K562 (cell line): ENCODE results near the gene MTOR. TPM values are rescaled to one million over a fixed set of nuclear protein-coding genes. Genes with fewer than 3 reads are reported as not detected.

Experiments
- BRD4 ChIP-seq: fragments of 200-600 bp; sonication (generic); IDR thresholded peaks from 2 replicates; pipeline ENCODE4 v1.6.1; 2017; ENCODE audit warnings: inconsistent platforms
- E2F1 ChIP-seq: sonication (generic); formaldehyde crosslinking; IDR thresholded peaks from 2 replicates; pipeline ENCODE4 v1.8.1; 2023; ENCODE audit warnings: mild to moderate bottlenecking, missing genetic modification reagents, moderate library complexity
- GTF2F1 ChIP-seq: IDR thresholded peaks from 2 replicates; pipeline ENCODE4 v1.6.1; 2011; ENCODE audit warnings: low read depth, low read length, improper control_type of control experiment
- HCFC1 ChIP-seq: IDR thresholded peaks from 2 replicates; pipeline ENCODE4 v1.6.1; 2012; ENCODE audit warnings: low read depth, low read length, improper control_type of control experiment
- MAZ ChIP-seq, 2 experiments: fragments of 450-650 bp in 1 of 2; sonication (generic) in 1 of 2; formaldehyde crosslinking; IDR thresholded peaks in 1 of 2; conservative IDR thresholded peaks in 1 of 2; 2 replicates each; pipeline versions ENCODE4 v1.4.0 to v1.5.0; 2020; ENCODE audit warnings: mild to moderate bottlenecking in 1 of 2, missing genetic modification reagents in 1 of 2
- NRF1 ChIP-seq, 2 experiments: fragments of 450-650 bp; IDR thresholded peaks in 1 of 2; conservative IDR thresholded peaks in 1 of 2; 2 replicates each; pipeline ENCODE4 v1.6.1; 2014; ENCODE audit warnings: mild to moderate bottlenecking in 2 of 2
- SAFB ChIP-seq: fragments of 200-400 bp; formaldehyde crosslinking; IDR thresholded peaks from 2 replicates; pipeline ENCODE4 v1.6.1; 2017; ENCODE audit warnings: low read depth, low read length, borderline replicate concordance
- SMAD3 ChIP-seq: fragments of 450-650 bp; formaldehyde crosslinking; conservative IDR thresholded peaks from 2 replicates; pipeline ENCODE4 v1.4.0; 2020; ENCODE audit warnings: mild to moderate bottlenecking
- SRSF3 ChIP-seq: fragments of 200-400 bp; formaldehyde crosslinking; IDR thresholded peaks from 2 replicates; pipeline ENCODE4 v1.6.1; 2016; ENCODE audit warnings: mild to moderate bottlenecking, low read length, moderate library complexity; ENCODE audit not compliant: insufficient read depth
- STAT5A ChIP-seq: IDR thresholded peaks from 2 replicates; pipeline ENCODE4 v1.6.1; 2012; ENCODE audit warnings: low read length, inconsistent platforms, borderline replicate concordance
- STAT5B ChIP-seq: fragments of 250-450 bp; sonication (Bioruptor Pico); IDR thresholded peaks from 2 replicates; pipeline ENCODE4 v1.8.0; 2021; ENCODE audit warnings: mild to moderate bottlenecking, inconsistent platforms
- TCFL5 ChIP-seq: fragments of 250-450 bp; sonication (Bioruptor Pico); conservative IDR thresholded peaks from 2 replicates; pipeline ENCODE4 v1.6.1; 2021; ENCODE audit warnings: mild to moderate bottlenecking, moderate library complexity, matching md5 sums
- TRIM28 ChIP-seq: fragments of 450-650 bp; IDR thresholded peaks from 2 replicates; pipeline ENCODE4 v1.6.1; 2017
- ZFX ChIP-seq: sonication (generic); formaldehyde crosslinking; IDR thresholded peaks from 2 replicates; pipeline ENCODE4 v1.8.0; 2022; ENCODE audit warnings: mild to moderate bottlenecking, missing genetic modification reagents, moderate library complexity
- ZNF3 ChIP-seq: fragments of 250-450 bp; sonication (Bioruptor Pico); IDR thresholded peaks from 2 replicates; pipeline ENCODE4 v1.5.0; 2021; ENCODE audit warnings: mild to moderate bottlenecking, moderate library complexity
- ZNF586 ChIP-seq: fragments of 450-650 bp; formaldehyde crosslinking; conservative IDR thresholded peaks from 2 replicates; pipeline ENCODE4 v1.4.0; 2020; ENCODE audit warnings: mild to moderate bottlenecking, moderate library complexity
- polyA plus RNA-seq, 8 experiments: library from polyadenylated mRNA; depleted of rRNA in 4 of 8; stranded (reverse) in 5 of 8; unstranded in 3 of 8; fragments of >200 nt; fragmentation: Nextera tagmentation in 2 of 8; fragmentation: Illumina TruSeq in 1 of 8; extraction: Ambion mirVana in 2 of 8; extraction: Trizol in 1 of 8; gene quantifications; 2 replicates each; pipeline versions ENCODE4 v1.2.1 to v1.2.3, GENCODE V29; 2011 to 2014; ENCODE audit warnings: inconsistent platforms in 1 of 8, missing spikeins in 1 of 8
- total RNA-seq, 7 experiments: library from RNA; depleted of rRNA in 6 of 7; stranded (reverse); fragments of >200 nt in 6 of 7; fragmentation: Illumina TruSeq in 2 of 7; extraction: Trizol in 2 of 7; gene quantifications; 2 replicates each; pipeline versions ENCODE4 v1.2.1 to v1.2.3, GENCODE V29; 2011 to 2021; ENCODE audit warnings: low replicate concordance in 1 of 7
- TF ChIP-seq, protein P1 (sequence below): conservative IDR thresholded peaks from 2 replicates; pipeline ENCODE4 v1.6.1; 2011; ENCODE audit warnings: low read depth, mild to moderate bottlenecking, low read length; ENCODE audit not compliant: control insufficient read depth
- TF ChIP-seq, protein P2 (sequence below), 3 experiments: fragments of 200-800 bp in 1 of 3; fragments of 250-450 bp in 1 of 3; fragments of 450-650 bp in 1 of 3; sonication (Bioruptor Pico) in 1 of 3; sonication (Bioruptor generic) in 1 of 3; formaldehyde crosslinking in 1 of 3; IDR thresholded peaks; 2 replicates each; pipeline versions ENCODE4 v1.6.1 to v1.8.0; 2016 to 2022; ENCODE audit warnings: mild to moderate bottlenecking in 2 of 3, missing genetic modification characterization in 2 of 3, missing compliant biosample characterization in 1 of 3, moderate library complexity in 1 of 3
- TF ChIP-seq, protein P3 (sequence below): sonication (generic); formaldehyde crosslinking; IDR thresholded peaks from 2 replicates; pipeline ENCODE4 v1.8.1; 2023; ENCODE audit warnings: mild to moderate bottlenecking, missing genetic modification reagents
- TF ChIP-seq, protein P4 (sequence below): fragments of 250-450 bp; sonication (Bioruptor Pico); IDR thresholded peaks from 2 replicates; pipeline ENCODE4 v1.6.1; 2021; ENCODE audit warnings: mild to moderate bottlenecking

MTOR gene
- total and polyA plus RNA-seq, 9 of the 15 experiments (the other 6 are each of a cell fraction or from before 2014, with no cell fraction given): 11.4 to 71.4 (median 52.2) TPM

GRCh38 chr1:11273595-11274234 is 11.4 kb upstream of the MTOR start (continued):
- no peak for TF ChIP-seq E2F1 (CRISPR knock-in tag)
- no peak for TF ChIP-seq MAZ (CRISPR knock-in tag; conservative IDR thresholded peaks at IDR 0.05 in 1 of 2, IDR thresholded peaks at IDR 0.05 in 1 of 2)
- TF ChIP-seq, protein P1, sequence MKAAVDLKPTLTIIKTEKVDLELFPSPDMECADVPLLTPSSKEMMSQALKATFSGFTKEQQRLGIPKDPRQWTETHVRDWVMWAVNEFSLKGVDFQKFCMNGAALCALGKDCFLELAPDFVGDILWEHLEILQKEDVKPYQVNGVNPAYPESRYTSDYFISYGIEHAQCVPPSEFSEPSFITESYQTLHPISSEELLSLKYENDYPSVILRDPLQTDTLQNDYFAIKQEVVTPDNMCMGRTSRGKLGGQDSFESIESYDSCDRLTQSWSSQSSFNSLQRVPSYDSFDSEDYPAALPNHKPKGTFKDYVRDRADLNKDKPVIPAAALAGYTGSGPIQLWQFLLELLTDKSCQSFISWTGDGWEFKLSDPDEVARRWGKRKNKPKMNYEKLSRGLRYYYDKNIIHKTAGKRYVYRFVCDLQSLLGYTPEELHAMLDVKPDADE: 0 out of 2 replicates have a peak, but pooled peaks have one; percentile 32
- TF ChIP-seq NRF1 (conservative IDR thresholded peaks at IDR 0.05 in 1 of 2, IDR thresholded peaks at IDR 0.05 in 1 of 2): no peak
- no peak for TF ChIP-seq SRSF3
- TF ChIP-seq TCFL5 (CRISPR knock-in tag): no peak
- no peak for TF ChIP-seq HCFC1
- TF ChIP-seq ZFX (CRISPR knock-in tag): no peak
- no peak for TF ChIP-seq ZNF3
- TF ChIP-seq, protein P2, sequence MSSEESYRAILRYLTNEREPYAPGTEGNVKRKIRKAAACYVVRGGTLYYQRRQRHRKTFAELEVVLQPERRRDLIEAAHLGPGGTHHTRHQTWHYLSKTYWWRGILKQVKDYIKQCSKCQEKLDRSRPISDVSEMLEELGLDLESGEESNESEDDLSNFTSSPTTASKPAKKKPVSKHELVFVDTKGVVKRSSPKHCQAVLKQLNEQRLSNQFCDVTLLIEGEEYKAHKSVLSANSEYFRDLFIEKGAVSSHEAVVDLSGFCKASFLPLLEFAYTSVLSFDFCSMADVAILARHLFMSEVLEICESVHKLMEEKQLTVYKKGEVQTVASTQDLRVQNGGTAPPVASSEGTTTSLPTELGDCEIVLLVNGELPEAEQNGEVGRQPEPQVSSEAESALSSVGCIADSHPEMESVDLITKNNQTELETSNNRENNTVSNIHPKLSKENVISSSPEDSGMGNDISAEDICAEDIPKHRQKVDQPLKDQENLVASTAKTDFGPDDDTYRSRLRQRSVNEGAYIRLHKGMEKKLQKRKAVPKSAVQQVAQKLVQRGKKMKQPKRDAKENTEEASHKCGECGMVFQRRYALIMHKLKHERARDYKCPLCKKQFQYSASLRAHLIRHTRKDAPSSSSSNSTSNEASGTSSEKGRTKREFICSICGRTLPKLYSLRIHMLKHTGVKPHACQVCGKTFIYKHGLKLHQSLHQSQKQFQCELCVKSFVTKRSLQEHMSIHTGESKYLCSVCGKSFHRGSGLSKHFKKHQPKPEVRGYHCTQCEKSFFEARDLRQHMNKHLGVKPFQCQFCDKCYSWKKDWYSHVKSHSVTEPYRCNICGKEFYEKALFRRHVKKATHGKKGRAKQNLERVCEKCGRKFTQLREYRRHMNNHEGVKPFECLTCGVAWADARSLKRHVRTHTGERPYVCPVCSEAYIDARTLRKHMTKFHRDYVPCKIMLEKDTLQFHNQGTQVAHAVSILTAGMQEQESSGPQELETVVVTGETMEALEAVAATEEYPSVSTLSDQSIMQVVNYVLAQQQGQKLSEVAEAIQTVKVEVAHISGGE (CRISPR knock-in tag; IDR thresholded peaks at IDR 0.05): 0 out of 6 replicates have a peak, but pooled peaks of 1 of the 3 experiments have one; percentile 2
- TF ChIP-seq SMAD3 (CRISPR knock-in tag): no peak
- no peak for TF ChIP-seq STAT5B
- no peak for TF ChIP-seq TRIM28
- TF ChIP-seq GTF2F1: no peak
- no peak for TF ChIP-seq STAT5A
- TF ChIP-seq, protein P3, sequence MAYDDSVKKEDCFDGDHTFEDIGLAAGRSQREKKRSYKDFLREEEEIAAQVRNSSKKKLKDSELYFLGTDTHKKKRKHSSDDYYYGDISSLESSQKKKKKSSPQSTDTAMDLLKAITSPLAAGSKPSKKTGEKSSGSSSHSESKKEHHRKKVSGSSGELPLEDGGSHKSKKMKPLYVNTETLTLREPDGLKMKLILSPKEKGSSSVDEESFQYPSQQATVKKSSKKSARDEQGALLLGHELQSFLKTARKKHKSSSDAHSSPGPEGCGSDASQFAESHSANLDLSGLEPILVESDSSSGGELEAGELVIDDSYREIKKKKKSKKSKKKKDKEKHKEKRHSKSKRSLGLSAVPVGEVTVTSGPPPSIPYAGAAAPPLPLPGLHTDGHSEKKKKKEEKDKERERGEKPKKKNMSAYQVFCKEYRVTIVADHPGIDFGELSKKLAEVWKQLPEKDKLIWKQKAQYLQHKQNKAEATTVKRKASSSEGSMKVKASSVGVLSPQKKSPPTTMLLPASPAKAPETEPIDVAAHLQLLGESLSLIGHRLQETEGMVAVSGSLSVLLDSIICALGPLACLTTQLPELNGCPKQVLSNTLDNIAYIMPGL (CRISPR knock-in tag): no peak
- TF ChIP-seq BRD4: no peak
- TF ChIP-seq, protein P4, sequence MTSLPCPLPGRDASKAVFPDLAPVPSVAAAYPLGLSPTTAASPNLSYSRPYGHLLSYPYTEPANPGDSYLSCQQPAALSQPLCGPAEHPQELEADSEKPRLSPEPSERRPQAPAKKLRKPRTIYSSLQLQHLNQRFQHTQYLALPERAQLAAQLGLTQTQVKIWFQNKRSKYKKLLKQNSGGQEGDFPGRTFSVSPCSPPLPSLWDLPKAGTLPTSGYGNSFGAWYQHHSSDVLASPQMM (CRISPR knock-in tag): no peak
- TF ChIP-seq ZNF586: no peak
- no peak for TF ChIP-seq SAFB
